Measurements from ENCODE around the gene BCL2. TPM values are rescaled to one million over a fixed set of nuclear protein-coding genes. Genes with fewer than 3 reads are reported as not detected.

The BCL2 gene
- total and polyA plus RNA-seq, 9 of the 15 experiments (the other 6 are each of a cell fraction or from before 2014, with no cell fraction given) = 0.10 to 1.1 (median 0.65) TPM

GRCh38 chr18:63325086-63325686, 5.6 kb upstream of the BCL2 start:
- Histone ChIP-seq H3K4me2 (ENCODE audit: insufficient read depth, low read length) (no peak overlapping the region), H2AFZ (ENCODE audit: low read depth, low read length) (no peak overlapping the region), H3K4me3 (no peak overlapping the region), H4K20me1 (replicated peaks; ENCODE audit: control insufficient read depth, insufficient read depth, low read length) (no peaks in the 10 kb centered on the region), H3K9ac (ENCODE audit: insufficient read depth in 1 of 2, low read depth in 2 of 2, low read length in 2 of 2) (no peak overlapping the region), H3K4me1 (replicated peaks in 1 of 2; ENCODE audit: control insufficient read depth in 2 of 2, insufficient read depth in 2 of 2, low read length in 2 of 2) (peaks cover 4 to 8% of the 10 kb centered on the region in 2 experiments; a peak in 3 of 5 replicates), H3K9me1 (ENCODE audit: control insufficient read depth, insufficient read depth, low read length) (no peaks in the 10 kb centered on the region), H3K79me2 (ENCODE audit: control insufficient read depth, insufficient read depth, low read length) (no peaks in the 10 kb centered on the region), H3K9me3 (replicated peaks; ENCODE audit: control insufficient read depth, insufficient read depth, low read depth, low read length) (no peaks in the 10 kb centered on the region), H3K27ac (ENCODE audit: extremely low read depth, low read depth, low read length) (no peak overlapping the region), H3K27me3 (ENCODE audit: control insufficient read depth in 2 of 2, insufficient read depth in 2 of 2, low read length in 2 of 2) (no peaks in the 10 kb centered on the region), H3K36me3 (ENCODE audit: control insufficient read depth, insufficient read depth, low read length) (no peaks in the 10 kb centered on the region)
- ATAC-seq (no peak), FAIRE-seq (no peak), DNase-seq (ENCODE audit: extremely low read depth in 1 of 4, low spot score in 3 of 4) (no peak)
- ChIA-PET POLR2A (no interaction called here), CTCF (ENCODE audit: low intra/inter-chr PET ratio) (no interaction called here)
- intact Hi-C loops (cut with micrococcal nuclease) = no loop called here
- in situ Hi-C loops (cut with MboI) = no loop called here
- no TSS peak for BruUV-seq (replicated peaks)
- 55% methylated on average over 11 of the region's 11 CpGs for WGBS (ENCODE audit: insufficient coverage, low coverage, missing lambda C conversion rate)
- no peak for TF ChIP-seq NR4A1 (CRISPR knock-in tag; IDR thresholded peaks at IDR 0.05)
- TF ChIP-seq NR4A1 (tag; IDR thresholded peaks at IDR 0.05) = no peak
- no peak for TF ChIP-seq EWSR1 (IDR thresholded peaks at IDR 0.05; ENCODE audit: borderline replicate concordance, low read depth, partially characterized antibody)
- TF ChIP-seq EZH2 (IDR thresholded peaks at IDR 0.05; ENCODE audit: borderline replicate concordance, low read depth, low read length) = no peak
- TF ChIP-seq SETDB1 (IDR thresholded peaks at IDR 0.05; ENCODE audit: low read length) = no peak
- no peak for TF ChIP-seq ZNF174 (CRISPR knock-in tag; IDR thresholded peaks at IDR 0.05)
- TF ChIP-seq NRF1 (conservative IDR thresholded peaks at IDR 0.05 in 1 of 2, IDR thresholded peaks at IDR 0.05 in 1 of 2) = no peak
- no peak for TF ChIP-seq MCM7 (IDR thresholded peaks at IDR 0.05)
- no peak for TF ChIP-seq SMAD3 (CRISPR knock-in tag; conservative IDR thresholded peaks at IDR 0.05)
- TF ChIP-seq ZKSCAN1 (IDR thresholded peaks at IDR 0.05; ENCODE audit: low read depth, low read length) = no peak
- no peak for TF ChIP-seq NR2C1 (IDR thresholded peaks at IDR 0.05)
- TF ChIP-seq NR2C1 (tag; IDR thresholded peaks at IDR 0.05) = no peak
- TF ChIP-seq PHTF2 (CRISPR knock-in tag; IDR thresholded peaks at IDR 0.05) = no peak
- no peak for TF ChIP-seq THRA (IDR thresholded peaks at IDR 0.05)

Measured in K562 (cell line).